Stimulated activated CD8-positive, alpha-beta memory T cell treated with anti-CD3 and anti-CD28 coated beads, Interleukin-7, amount 100 ng/mL, for 24 hours (primary cell): ENCODE results near the gene CCDC33.

Experiments
- DNase-seq: peaks from one replicate; pipeline ENCODE4 v3.0.0-alpha.2; 2020; ENCODE audit warnings: low read depth

Gene CCDC33

GRCh38 chr15:74235962-74236361 lies at the start of gene CCDC33:
CCDC33 (plus strand) TSS chr15:74236326; CDS start chr15:74236720, 394 bp downstream.
- no peak for DNase-seq

GRCh38 chr15:74188216-74188615 lies 47.9 kb upstream of the CCDC33 start:
- DNase-seq: no peak

- no peak for DNase-seq
These were observed 44.3 kb upstream of the CCDC33 start for GRCh38 chr15:74191798-74192197.

- DNase-seq: no peak
These were observed 43.4 kb upstream of the CCDC33 start for GRCh38 chr15:74192751-74193150.

GRCh38 chr15:74193299-74193718 lies 42.8 kb upstream of the CCDC33 start:
- no peak for DNase-seq

GRCh38 chr15:74193905-74194304 lies 42.2 kb upstream of the CCDC33 start:
- no peak for DNase-seq

GRCh38 chr15:74194572-74195559 lies 41.3 kb upstream of the CCDC33 start:
- DNase-seq: no peak

GRCh38 chr15:74196175-74196574 lies 40.0 kb upstream of the CCDC33 start:
- DNase-seq: no peak

- DNase-seq: no peak
These were observed 38.8 kb upstream of the CCDC33 start for GRCh38 chr15:74197176-74197965.

GRCh38 chr15:74199297-74199652 lies 36.9 kb upstream of the CCDC33 start:
- no peak for DNase-seq

- DNase-seq: no peak
These were observed 35.7 kb upstream of the CCDC33 start for GRCh38 chr15:74200412-74200815.

GRCh38 chr15:74200871-74201419 lies 35.2 kb upstream of the CCDC33 start:
- DNase-seq: no peak

GRCh38 chr15:74201710-74202420 lies 34.3 kb upstream of the CCDC33 start:
- DNase-seq: no peak

GRCh38 chr15:74202452-74203401 lies 33.4 kb upstream of the CCDC33 start, which contains the start of gene STRA6:
STRA6 (minus strand) TSS chr15:74202787; CDS start chr15:74202267, 520 bp downstream.
- no peak for DNase-seq

- DNase-seq: no peak
These were observed 32.2 kb upstream of the CCDC33 start for GRCh38 chr15:74203914-74204431.

- DNase-seq: no peak
These were observed 30.6 kb upstream of the CCDC33 start for GRCh38 chr15:74205582-74205947.

GRCh38 chr15:74206801-74207281 lies 29.3 kb upstream of the CCDC33 start:
- DNase-seq: no peak

- DNase-seq: no peak
These were observed 28.3 kb upstream of the CCDC33 start for GRCh38 chr15:74207652-74208440.

- DNase-seq: no peak
These were observed 27.6 kb upstream of the CCDC33 start for GRCh38 chr15:74208496-74208895.
